Measurements from ENCODE around the gene NAALADL2. TPM values are rescaled to one million over a fixed set of nuclear protein-coding genes. Genes with fewer than 3 reads are reported as not detected.

The NAALADL2 gene
- polyA plus RNA-seq, 2 of the 4 experiments (the other 2 are of a cell fraction), result 0.09 to 0.28 TPM

- H3K4me1 ChIP-seq, result no peaks in the 10 kb centered on the region
- ATAC-seq (no peak), FAIRE-seq (no peak), DNase-seq (ENCODE audit: low read depth in 1 of 2, low spot score in 1 of 2) (no peak)
- POLR2A ChIA-PET, result no interaction called here
- no peaks in the 10 kb centered on the region for H3K9me3 ChIP-seq
- H3K4me2 ChIP-seq, result no peak overlapping the region
- TF ChIP-seq BHLHE40 (IDR thresholded peaks at IDR 0.05; ENCODE audit: low read depth, low read length), result no peak
- TF ChIP-seq TP53 (CRISPR knock-in tag; IDR thresholded peaks at IDR 0.05), result no peak
- no peak for TF ChIP-seq SREBF2 (IDR thresholded peaks at IDR 0.05)
- no peak for TF ChIP-seq MYC (IDR thresholded peaks at IDR 0.05; ENCODE audit: borderline replicate concordance, low read length)
- TF ChIP-seq PBX3 (IDR thresholded peaks at IDR 0.05), result no peak
- TF ChIP-seq HOXB13 (CRISPR knock-in tag; IDR thresholded peaks at IDR 0.05; ENCODE audit: low read depth), result no peak
- no peak for TF ChIP-seq TFCP2L1 (CRISPR knock-in tag; IDR thresholded peaks at IDR 0.05)
- CTCF ChIA-PET, result interaction anchor here (0.6 kb wide), 1 partner anchor 45 kb away, joined by 3 read pairs; no protein-coding TSS in a partner anchor
- WGBS (ENCODE audit: missing lambda C conversion rate), result 21% methylated on average over 1 of the region's 1 CpG
- no peak overlapping the region for H3K4me3 ChIP-seq
- no peak overlapping the region for H3K27ac ChIP-seq
These were observed 420.8 kb downstream of the NAALADL2 start for GRCh38 chr3:175279911-175280310.

GRCh38 chr3:175287361-175287963, 428.3 kb downstream of the NAALADL2 start:
- DNase-seq (ENCODE audit: low read depth in 1 of 2, low spot score in 1 of 2) (no peak), FAIRE-seq (no peak), ATAC-seq (no peak)
- no peak overlapping the region for H3K27ac ChIP-seq
- TF ChIP-seq SREBF2 (IDR thresholded peaks at IDR 0.05), result no peak
- no peak for TF ChIP-seq ESRRA (IDR thresholded peaks at IDR 0.05; ENCODE audit: borderline replicate concordance, low read length)
- TF ChIP-seq EP300 (IDR thresholded peaks at IDR 0.05), result no peak
- TF ChIP-seq BCL3 (IDR thresholded peaks at IDR 0.05), result no peak
- no peak for TF ChIP-seq RCOR1 (IDR thresholded peaks at IDR 0.05; ENCODE audit: low read depth, low read length)
- TF ChIP-seq GATA3 (IDR thresholded peaks at IDR 0.05; ENCODE audit: borderline replicate concordance), result no peak
- TF ChIP-seq FOXS1 (CRISPR knock-in tag; IDR thresholded peaks at IDR 0.05), result no peak
- TF ChIP-seq JUN (IDR thresholded peaks at IDR 0.05), result no peak
- TF ChIP-seq MAFK (IDR thresholded peaks at IDR 0.05; ENCODE audit: partially characterized antibody), result no peak
- no peak for TF ChIP-seq NR3C1 (IDR thresholded peaks at IDR 0.05)
- TF ChIP-seq CHD2 (IDR thresholded peaks at IDR 0.05; ENCODE audit: low read length, partially characterized antibody), result no peak
- no peak for TF ChIP-seq HES2 (IDR thresholded peaks at IDR 0.05)
- TF ChIP-seq FOSL2 (IDR thresholded peaks at IDR 0.05), result no peak
- TF ChIP-seq FOSL2 (CRISPR knock-in tag; IDR thresholded peaks at IDR 0.05), result no peak
- TF ChIP-seq PHF8 (IDR thresholded peaks at IDR 0.05; ENCODE audit: borderline replicate concordance, low read depth), result no peak
- no peak for TF ChIP-seq ZC3H11A (IDR thresholded peaks at IDR 0.05)
- TF ChIP-seq USF2 (IDR thresholded peaks at IDR 0.05), result no peak
- no peak for TF ChIP-seq NPAS2 (CRISPR knock-in tag; IDR thresholded peaks at IDR 0.05; ENCODE audit: borderline replicate concordance)
- no peak for TF ChIP-seq CBX2 (IDR thresholded peaks at IDR 0.05; ENCODE audit: borderline replicate concordance, low read depth)
- no peak for TF ChIP-seq REST (IDR thresholded peaks at IDR 0.05)
- TF ChIP-seq HOXB13 (CRISPR knock-in tag; IDR thresholded peaks at IDR 0.05; ENCODE audit: low read depth), result no peak
- no peaks in the 10 kb centered on the region for H3K4me1 ChIP-seq
- no peak overlapping the region for H3K4me2 ChIP-seq
- WGBS (ENCODE audit: missing lambda C conversion rate), result 60% methylated on average over 3 of the region's 3 CpGs
- POLR2A ChIA-PET, result no interaction called here
- no peaks in the 10 kb centered on the region for H3K9me3 ChIP-seq
- CTCF ChIA-PET, result no interaction called here
- H3K4me3 ChIP-seq, result no peak overlapping the region

Measured in A549 (cell line).